ENCODE data around the gene C6orf132. TPM values are rescaled to one million over a fixed set of nuclear protein-coding genes. Genes with fewer than 3 reads are reported as not detected.

The C6orf132 gene
- total RNA-seq, 1 experiment from 2014 or later, result not detected

GRCh38 chr6:42093582-42094329 is 48.7 kb downstream of the C6orf132 start:
- in situ Hi-C loops (cut with HindIII; ENCODE audit: low sequenced_read_pairs), result no loop called here
- no peak for DNase-seq (ENCODE audit: low spot score)

GRCh38 chr6:42091718-42092023 is 50.7 kb downstream of the C6orf132 start:
- no peak for DNase-seq (ENCODE audit: low spot score)
- in situ Hi-C loops (cut with HindIII; ENCODE audit: low sequenced_read_pairs), result no loop called here

GRCh38 chr6:42090819-42091717 is 51.4 kb downstream of the C6orf132 start:
- no peak for DNase-seq (ENCODE audit: low spot score)
- in situ Hi-C loops (cut with HindIII; ENCODE audit: low sequenced_read_pairs), result no loop called here

- DNase-seq (ENCODE audit: low spot score), result no peak
- in situ Hi-C loops (cut with HindIII; ENCODE audit: low sequenced_read_pairs), result no loop called here
Measured at GRCh38 chr6:42088101-42088591, 54.3 kb downstream of the C6orf132 start.

- in situ Hi-C loops (cut with HindIII; ENCODE audit: low sequenced_read_pairs), result no loop called here
- no peak for DNase-seq (ENCODE audit: low spot score)
Measured at GRCh38 chr6:42086046-42087035, 56.1 kb downstream of the C6orf132 start.

- DNase-seq (ENCODE audit: low spot score), result no peak
- in situ Hi-C loops (cut with HindIII; ENCODE audit: low sequenced_read_pairs), result no loop called here
Measured at GRCh38 chr6:42084889-42085288, 57.5 kb downstream of the C6orf132 start.

GRCh38 chr6:42083530-42083929 is 58.9 kb downstream of the C6orf132 start:
- DNase-seq (ENCODE audit: low spot score), result no peak
- in situ Hi-C loops (cut with HindIII; ENCODE audit: low sequenced_read_pairs), result no loop called here

- no peak for DNase-seq (ENCODE audit: low spot score)
- in situ Hi-C loops (cut with HindIII; ENCODE audit: low sequenced_read_pairs), result no loop called here
Measured at GRCh38 chr6:42079941-42080464, 62.4 kb downstream of the C6orf132 start.

GRCh38 chr6:42078386-42078785 is 64.0 kb downstream of the C6orf132 start:
- in situ Hi-C loops (cut with HindIII; ENCODE audit: low sequenced_read_pairs), result no loop called here
- no peak for DNase-seq (ENCODE audit: low spot score)

- in situ Hi-C loops (cut with HindIII; ENCODE audit: low sequenced_read_pairs), result no loop called here
- peak; percentile 65 for DNase-seq (ENCODE audit: low spot score)
Measured at GRCh38 chr6:42075159-42075838, 67.1 kb downstream of the C6orf132 start.

- DNase-seq (ENCODE audit: low spot score), result no peak
- in situ Hi-C loops (cut with HindIII; ENCODE audit: low sequenced_read_pairs), result no loop called here
Measured at GRCh38 chr6:42073287-42073686, 69.1 kb downstream of the C6orf132 start.

- in situ Hi-C loops (cut with HindIII; ENCODE audit: low sequenced_read_pairs), result no loop called here
- peak; percentile 67 for DNase-seq (ENCODE audit: low spot score)
Measured at GRCh38 chr6:42071881-42072583, 70.4 kb downstream of the C6orf132 start.

GRCh38 chr6:42068872-42069522 is 73.4 kb downstream of the C6orf132 start:
- in situ Hi-C loops (cut with HindIII; ENCODE audit: low sequenced_read_pairs), result no loop called here
- DNase-seq (ENCODE audit: low spot score), result no peak

- DNase-seq (ENCODE audit: low spot score), result no peak
- in situ Hi-C loops (cut with HindIII; ENCODE audit: low sequenced_read_pairs), result no loop called here
Measured at GRCh38 chr6:42068173-42068572, 74.2 kb downstream of the C6orf132 start.

- no peak for DNase-seq (ENCODE audit: low spot score)
- in situ Hi-C loops (cut with HindIII; ENCODE audit: low sequenced_read_pairs), result no loop called here
Measured at GRCh38 chr6:42066156-42066675, 76.2 kb downstream of the C6orf132 start.

- no peak for DNase-seq (ENCODE audit: low spot score)
- in situ Hi-C loops (cut with HindIII; ENCODE audit: low sequenced_read_pairs), result no loop called here
Measured at GRCh38 chr6:42059743-42060142, 82.7 kb downstream of the C6orf132 start.

GRCh38 chr6:42053601-42054000 is 88.8 kb downstream of the C6orf132 start:
- in situ Hi-C loops (cut with HindIII; ENCODE audit: low sequenced_read_pairs), result no loop called here

More at GRCh38 chr6:42053601-42054000, 88.8 kb downstream of the C6orf132 start:
- DNase-seq (ENCODE audit: low spot score), result no peak

Measured in G401 (cell line).